Anterior cingulate cortex (tissue), 58 donors: ENCODE results near the gene LAMA4.
A peak's percentile ranks its signal among the peaks of the same experiment; 100 is the strongest.
"Not testable (repeated sequence)": the region's sequence is repeated elsewhere in the genome, so short reads cannot be mapped to it uniquely, and the experiment has no call there.

ENCODE experiments used
- DNase-seq, 58 donors: peaks; one replicate each; lab custom pipeline; 2025; lab: John Stamatoyannopoulos, UW

Gene LAMA4

DNA sequence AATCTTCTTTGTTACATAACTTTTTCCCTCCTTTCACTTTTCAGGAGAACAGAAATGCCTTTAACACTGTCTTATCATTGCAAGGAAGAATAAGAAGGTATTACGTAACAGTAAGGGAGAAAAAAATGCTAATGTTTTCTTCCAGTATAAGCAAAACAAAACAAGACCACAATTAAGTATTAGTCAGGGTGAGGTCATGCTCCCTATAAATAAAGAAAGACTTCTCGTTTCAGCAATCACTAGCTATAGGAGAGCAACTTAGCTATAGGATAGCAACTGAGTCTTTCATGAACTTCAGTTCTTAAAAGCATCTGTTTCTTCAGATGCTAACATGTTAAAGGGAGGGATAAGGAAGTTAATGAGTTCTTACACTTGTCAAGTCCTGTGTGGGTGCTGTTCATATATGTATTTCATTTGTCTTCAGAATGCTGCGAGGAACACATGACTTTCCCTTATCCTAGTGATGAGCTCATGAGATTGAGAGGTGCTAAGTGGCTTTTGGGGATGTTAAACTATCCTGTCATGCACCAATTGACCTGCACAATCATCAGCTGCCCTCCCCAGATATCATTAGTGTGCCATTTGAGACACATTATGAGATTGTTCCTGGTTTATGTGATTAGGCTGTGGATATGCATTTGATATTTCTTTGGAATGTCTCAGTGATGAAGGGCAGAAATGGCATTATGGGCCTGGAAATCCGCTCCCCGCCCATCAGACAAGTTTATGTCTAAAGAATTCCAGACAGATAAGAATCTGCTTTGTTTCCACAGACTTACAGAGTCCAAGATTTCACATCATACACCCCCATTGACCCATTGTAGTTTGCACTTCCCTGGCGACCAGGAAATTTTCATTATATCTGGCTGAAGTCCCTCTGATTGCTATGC lies 37.5 kb downstream of the LAMA4 start:
- no peak for DNase-seq

DNA sequence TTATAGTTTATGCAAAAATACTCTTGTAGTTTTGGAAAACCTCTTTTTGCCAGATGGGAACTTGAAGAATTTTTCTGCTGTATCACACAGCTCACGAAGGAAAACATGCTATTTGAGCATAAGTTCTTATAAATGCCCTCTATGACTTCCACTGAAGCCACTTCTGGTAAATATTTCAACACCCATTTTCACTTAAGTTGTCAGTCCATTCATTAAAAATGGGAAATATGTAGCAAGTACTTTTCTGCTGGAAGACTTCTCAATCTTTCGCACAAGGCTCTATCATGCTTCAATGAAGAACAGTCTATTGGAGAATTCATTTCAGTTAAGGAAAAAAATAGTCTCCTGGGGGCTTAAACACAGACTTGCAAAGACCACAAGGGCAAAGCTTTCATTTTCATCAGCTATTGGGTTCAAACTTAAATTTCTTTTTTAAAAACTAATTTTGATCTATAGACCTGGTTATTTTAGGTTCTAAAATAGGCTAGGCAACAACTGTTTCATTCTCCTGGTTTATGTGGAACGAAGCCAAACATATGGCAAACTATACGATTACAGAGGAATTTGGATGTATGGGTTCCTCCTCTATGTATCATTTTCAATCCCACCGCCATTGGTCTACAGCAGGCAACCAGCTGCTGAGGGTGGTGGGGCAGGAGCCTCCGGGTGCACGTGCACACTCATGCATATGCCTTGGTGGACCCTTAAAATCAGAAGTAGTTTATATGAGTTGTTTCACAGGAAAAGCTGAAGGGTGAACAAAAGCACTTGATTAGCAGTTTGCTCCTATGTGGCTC lies 38.7 kb downstream of the LAMA4 start:
- DNase-seq = no peak

DNA sequence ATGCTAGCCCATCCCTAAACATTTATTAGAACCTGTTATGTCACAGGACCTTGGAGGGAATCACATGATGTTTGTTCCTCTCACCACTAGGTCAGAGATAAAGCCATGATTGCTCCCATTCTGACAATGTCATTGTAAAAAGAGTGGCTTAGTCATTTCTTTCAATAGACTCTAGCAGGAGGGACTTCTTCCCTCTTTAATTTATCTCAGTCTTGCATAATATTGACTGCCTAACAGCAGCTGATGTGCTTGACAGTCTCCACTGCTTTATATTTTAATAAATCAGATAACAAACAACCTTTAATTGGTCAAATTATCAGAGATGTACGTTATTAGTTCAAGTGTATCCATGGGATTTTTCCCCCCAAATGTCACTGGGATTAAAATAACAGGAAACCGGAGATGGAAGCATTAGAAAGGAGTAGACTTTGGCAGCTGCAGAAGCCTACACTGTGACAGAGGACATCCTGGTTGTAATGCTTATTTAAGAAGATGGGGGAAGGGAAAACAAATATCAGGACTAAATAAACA lies 39.6 kb downstream of the LAMA4 start:
- no peak for DNase-seq

DNA sequence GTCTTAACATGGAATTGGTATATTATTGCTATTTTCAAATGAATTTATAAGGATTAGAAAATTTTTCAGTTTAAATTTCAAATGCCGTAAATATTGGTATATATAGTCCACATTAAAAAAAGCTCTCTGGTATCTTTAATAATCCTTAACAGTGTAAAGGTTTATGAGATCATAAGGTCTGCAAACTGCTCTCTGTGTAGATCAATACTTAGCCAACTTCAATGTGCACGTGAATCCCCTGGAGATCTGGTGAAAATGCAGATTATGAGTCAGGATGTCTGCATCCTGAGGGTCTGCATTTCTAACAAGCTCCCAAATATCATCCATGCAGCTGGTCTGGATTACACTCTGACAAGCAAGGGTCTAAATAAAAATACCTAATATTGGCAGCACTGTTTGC lies 43.5 kb downstream of the LAMA4 start:
- DNase-seq = no peak

DNA sequence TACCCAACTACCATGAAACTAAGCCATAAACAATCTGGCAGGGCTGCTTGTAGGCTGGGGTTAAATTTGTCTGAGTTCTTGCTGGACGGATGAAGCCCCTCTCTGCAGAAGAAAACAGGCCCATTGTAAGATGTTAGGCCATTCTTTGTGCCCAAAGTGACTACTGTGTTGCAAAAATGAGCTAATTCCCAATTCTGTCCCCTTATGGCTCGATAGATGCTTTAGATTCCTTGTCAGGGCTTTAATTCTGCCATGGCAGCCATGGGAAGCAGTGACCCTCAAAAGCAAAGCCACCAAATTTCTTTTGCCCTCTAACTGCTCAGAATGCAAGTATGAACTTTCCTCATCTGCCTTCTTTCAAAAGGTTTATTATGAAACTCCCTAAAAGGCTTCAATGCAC lies 45.2 kb downstream of the LAMA4 start:
- peak in 6 of 58 donors; percentile 8 to 23 (median 12) for DNase-seq

DNA sequence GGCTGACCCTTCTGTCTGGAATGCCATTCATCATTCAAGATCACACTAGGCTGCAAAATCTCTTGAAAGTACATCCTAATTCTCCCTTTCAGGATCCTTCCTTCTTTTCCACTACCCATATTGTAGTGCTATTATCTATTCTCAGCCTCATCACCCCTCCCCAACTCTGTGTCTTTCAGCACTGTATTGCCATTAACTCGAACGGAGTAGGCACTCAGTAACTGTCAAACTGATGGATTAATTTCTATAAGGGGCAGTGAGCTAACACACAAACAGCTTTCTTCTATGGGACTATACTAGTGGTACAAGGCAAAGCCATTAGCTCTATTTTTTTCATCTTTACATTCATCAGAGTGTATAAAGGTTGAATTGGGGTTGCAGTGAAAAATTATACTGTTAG lies 46.6 kb downstream of the LAMA4 start:
- no peak for DNase-seq

DNA sequence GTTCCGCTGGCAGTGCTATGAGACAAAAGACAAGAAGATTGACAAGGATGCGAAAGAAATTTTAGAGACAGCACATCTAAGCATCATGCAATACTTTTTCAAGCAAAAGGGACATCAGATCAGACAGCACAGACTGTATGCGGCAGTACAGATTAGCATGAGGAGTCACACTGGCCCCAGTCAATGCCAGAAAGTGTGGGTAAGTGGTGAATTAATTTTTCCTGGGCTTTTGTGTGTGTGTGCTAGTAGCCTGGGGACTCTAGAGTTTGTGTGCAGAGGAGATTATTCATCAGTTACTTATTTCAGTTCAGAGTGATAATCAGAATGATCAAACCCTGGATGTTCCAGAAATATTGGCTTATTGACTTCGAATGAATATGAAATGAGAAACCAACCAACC lies 47.2 kb downstream of the LAMA4 start:
- no peak for DNase-seq

DNA sequence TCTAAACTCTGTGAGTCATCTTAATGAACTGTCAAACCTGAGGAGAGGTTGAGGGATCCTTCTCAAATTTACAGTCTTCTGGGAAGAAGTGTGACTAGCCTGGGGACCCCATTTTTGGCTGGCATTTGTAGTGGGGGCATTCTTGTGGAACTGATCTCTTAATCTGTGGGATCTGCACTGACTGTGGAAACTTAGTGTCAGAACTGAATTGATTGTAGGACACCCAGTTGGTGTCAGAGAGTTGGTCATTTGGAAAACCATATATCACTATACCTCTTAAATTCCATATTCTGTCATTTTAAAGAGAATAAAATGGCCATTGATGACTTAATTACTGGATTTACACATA lies 48.3 kb downstream of the LAMA4 start:
- DNase-seq = no peak

DNA sequence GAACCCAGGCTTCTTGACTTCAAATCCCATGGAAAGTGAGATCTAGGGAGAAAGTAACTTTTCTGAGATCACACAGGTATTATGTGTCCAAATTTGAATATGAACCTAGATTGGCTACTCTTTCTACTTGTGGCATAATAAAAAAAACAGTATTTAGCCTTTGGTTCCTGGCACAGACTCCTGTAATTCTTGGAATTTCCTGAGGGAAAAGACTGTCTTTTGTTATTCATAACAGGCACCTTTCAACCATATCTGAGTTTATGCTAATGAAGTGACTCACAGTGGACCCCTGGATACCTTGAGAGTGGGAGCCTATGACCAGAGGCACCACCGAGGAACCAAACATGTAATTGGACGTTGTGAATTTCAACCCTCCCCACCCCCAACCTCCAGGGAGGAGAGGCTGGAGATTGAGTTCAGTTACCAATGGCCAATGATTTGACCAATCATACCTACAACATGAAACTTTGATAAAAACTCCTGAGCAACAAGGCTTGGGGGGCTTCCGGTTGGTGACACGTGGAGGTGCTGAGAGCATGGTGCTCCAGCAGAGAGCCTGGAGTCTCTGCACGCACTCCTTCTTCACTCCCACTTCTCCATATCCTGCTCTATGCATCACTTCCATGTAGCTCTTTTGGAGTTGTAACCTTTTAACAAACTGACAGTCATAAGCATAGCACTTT lies 48.8 kb downstream of the LAMA4 start:
- DNase-seq = no peak

DNA sequence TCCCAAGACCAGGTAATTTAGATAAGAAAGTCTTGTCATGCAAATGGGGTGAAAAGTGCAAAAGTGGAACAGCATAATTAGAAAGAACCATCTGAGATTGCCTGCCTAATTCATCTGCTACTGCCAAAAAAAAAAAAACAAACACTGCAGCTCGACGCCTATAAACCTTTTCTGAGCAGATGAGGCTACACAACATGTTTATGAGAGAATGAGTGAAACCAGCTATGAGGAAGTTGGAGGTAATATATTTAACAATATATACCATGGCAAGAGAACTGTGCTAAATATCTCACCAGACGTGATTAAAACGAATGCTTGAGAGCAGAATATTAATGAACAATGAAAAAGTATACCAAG lies 50.0 kb downstream of the LAMA4 start:
- no peak for DNase-seq

DNA sequence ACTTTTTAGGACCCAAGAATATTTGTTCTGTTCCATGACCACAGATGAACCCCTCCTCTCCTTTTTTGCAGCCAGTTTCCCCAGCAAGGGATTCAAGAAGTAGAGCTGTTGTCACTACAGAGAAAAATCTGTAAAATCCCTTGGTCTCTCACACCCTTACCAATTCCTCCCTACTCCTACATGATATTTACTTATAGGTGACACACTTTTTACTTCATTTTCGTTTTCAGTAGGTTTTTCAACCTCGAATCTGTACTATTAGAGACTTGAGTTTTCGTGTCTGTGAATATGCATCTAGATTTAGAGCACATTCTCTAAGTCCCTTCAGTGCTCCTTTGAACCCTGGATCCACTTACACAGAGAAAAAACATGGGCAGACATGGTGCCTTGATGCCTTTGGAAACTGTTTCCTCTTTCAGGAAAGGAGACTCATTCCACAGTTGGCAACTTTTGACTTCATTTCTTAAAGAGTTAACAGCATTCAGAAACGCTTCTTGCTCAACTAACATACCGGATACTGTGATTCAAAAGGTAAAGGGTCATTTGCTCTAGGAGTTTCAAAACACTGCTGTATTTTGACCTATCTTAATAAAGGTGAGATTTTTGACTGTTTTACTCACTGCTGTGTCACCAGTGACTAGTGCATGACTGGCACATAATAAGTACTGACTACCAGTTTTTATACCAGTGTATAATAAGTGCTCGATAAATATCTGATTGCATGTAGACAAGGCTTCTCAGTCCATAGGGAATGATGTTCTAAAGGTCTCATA lies 50.6 kb downstream of the LAMA4 start:
- no peak for DNase-seq

DNA sequence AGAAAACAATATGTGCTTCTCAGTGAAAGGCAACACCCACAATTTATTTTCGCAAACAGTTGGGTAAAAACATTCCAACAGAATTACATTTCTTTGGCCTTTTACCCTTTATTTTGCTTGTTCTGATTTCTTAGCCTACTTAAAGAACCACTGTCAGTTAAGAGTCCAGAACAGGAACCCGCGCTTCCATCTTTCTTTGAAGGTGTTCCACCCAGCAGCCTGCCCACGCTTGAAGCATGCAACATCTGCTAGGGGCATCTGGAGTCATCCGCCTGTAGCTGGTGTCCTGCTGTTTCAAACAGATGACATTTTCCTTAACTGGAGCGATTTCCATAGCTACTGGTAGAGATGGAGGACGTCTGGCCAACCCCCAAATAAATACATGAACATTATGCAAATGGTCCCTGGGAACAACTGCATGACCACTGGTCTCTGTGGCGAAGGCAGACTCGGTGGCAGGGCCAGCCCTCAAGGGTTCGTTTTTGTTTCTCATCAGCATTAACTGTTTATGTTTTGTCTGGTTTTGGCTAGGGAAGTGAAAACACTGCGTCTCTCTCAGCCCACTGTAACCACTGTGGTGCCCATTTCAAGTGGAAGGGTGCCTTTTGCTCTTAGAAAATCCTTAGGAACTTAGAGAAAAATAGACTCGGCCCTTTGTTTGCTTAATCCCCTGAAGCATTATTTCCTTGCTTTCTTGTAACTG lies 51.6 kb downstream of the LAMA4 start:
- no peak for DNase-seq

DNA sequence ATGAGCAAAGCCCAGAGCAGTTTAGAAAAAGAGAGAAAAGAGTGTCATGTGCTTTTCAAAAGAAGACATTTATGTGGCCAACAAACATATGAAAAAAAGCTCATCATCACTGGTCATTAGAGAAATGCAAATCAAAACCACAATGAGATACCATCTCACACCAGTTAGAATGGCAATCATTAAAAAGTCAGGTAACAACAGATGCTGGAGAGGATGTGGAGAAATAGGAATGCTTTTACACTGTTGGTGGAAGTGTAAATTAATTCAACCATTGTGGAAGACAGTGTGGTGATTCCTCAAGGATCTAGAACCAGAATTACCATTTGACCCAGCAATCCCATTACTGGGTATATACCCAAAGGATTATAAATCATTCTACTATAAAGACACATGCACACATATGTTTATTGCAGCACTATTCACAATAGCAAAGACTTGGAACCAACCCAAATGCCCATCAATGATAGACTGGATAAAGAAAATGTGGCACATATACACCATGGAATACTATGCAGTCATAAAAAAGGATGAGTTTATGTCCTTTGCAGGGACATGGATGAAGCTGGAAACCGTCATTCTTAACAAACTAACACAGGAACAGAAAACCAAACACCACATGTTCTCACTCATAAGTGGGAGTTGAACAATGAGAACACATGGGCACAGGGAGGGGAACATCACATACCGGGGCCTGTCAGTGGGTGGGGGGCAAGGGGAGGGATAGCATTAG lies 54.0 kb downstream of the LAMA4 start:
- not testable (repeated sequence) for DNase-seq

DNA sequence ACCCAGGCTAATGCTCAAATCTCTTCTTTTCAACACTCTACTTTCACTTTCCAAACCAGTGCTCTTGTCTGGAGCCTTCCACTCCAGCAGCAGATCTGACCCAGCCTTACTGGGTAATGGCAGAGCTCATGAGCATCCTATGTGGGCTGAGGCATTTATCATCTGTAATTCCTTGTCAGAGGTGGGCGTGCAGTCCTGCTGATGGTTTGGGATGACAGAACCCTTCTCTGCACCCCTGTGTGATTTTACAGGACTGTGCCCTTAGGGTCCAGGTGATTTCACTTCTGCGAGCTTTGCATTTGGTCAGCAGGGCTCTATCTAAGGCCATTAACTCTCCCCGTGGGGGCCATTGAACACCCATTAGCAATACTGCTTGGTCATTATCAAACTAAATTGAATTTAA lies 55.4 kb downstream of the LAMA4 start:
- DNase-seq = no peak

DNA sequence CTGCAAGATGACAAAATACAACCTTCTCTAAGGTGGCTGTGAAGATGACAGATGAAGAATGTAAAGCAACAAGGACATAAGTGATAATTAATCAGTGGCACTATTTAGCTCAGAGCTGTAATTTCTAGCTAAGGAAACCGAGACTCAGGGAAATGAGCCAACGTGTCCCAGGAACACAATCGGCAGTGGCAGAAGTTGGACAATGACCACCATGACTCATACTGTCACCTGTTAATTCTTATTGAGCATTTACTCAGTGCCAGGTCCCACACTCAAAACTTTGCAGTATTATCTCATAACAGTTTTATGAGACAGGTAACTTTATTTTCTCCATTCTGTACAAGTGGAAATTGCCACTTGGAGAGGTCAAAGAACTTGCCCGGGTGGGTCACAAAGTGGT lies 55.8 kb downstream of the LAMA4 start:
- DNase-seq = no peak

DNA sequence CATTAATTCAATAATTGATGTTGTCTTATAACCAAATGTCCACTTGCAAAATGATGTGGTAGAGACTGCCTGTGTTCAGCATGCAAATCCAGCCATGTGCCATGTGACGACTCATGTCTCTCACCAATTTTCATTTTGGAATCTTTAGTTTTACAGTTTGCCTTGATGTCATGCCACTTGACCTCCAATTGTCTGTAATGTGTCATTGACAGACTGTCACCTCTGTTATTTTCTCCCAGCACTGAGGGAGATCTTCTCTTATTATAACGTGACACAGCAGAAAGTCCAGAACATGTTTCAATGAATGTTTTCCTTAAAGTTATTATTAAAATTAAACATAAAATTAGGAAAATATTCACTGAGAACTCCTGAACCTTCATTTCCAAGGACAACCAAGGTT lies 56.7 kb downstream of the LAMA4 start:
- DNase-seq = no peak

DNA sequence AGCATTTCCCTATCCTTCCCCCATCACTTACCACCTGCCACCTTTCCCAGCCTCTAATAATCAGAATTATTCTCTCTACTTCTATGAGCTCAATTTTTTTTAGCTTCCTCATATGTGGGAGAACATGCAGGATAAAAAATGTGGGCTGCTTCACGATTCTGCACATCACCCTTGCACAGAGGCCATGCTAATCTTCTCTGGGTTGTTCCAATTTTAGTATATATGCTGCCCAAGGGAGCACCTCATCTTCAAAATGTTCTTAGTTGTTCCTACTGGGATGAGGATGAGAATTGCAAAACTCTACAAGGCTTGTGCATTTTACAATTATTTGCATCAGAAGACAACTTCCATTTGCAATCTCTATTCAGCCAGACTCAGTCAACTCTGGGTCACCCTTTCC lies 58.1 kb downstream of the LAMA4 start:
- DNase-seq = no peak

DNA sequence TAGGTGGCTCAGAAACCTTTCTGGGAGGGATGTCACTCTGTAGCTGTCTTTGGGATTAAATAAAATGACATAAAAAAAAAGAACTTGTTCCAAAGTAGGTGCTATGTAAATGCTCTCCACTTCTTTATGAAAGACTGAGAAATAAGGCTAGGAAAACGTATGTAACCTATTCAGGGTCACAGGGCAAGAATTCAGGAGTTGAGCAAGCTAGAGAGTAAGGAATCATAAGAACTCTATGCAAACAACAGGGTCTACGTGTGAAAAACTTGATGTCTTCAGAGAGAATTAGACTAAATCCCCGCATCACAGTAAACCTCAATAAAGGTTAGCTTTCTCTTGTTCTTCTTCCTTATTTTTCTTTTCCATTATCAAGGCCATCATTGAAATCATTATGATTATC lies 59.2 kb downstream of the LAMA4 start:
- DNase-seq = no peak

DNA sequence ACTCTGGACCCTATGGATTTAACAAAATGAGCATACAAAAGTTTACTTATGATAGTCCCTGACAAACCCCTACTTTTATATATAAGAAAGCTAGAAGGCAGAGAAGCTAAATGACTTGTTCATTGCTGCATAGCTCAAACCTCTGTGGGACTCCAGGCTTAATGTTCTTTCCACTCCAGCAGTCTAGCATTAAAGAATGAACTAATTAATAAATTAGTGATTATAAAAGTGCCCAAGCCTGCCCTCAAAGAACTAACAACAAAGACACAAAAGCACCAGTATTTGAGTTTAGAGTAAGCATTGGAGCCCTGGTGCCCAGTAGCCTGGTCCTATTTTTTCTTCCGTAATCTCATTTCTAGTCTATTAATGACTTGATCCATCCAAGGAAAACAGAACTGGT lies 59.9 kb downstream of the LAMA4 start:
- DNase-seq = no peak
